Measurements from ENCODE around the gene ZNF791.

DNA sequence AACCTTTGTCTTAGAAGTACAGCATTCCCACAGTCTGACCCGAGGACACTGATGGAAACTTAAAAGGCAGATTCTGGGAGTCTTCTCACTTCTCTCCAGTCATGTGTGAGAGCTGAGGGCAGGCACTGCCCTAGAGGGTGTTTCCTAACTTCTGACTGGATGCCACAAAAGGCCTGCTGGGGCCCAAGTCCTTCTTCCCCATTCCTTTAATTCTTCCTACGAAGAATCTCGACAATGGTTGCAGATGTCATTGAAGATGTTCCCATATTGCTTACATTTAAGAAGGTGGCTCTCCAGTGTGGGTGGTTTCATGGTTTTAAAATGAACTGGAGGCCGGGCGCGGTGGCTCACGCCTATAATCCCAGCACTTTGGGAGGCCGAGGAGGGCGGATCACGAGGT lies 32.1 kb upstream of the ZNF791 start:
- no peak for TF ChIP-seq POLR2A (IDR thresholded peaks at IDR 0.05; ENCODE audit: low read depth, low read length)
- TF ChIP-seq TAF1 (IDR thresholded peaks at IDR 0.05; ENCODE audit: borderline replicate concordance, low read depth, low read length) = no peak
